Karpas-422 (cell line): Measurements from ENCODE around the gene RAD54L. TPM values are rescaled to one million over a fixed set of nuclear protein-coding genes. Genes with fewer than 3 reads are reported as not detected.
"Not testable (repeated sequence)": the region's sequence is repeated elsewhere in the genome, so short reads cannot be mapped to it uniquely, and the experiment has no call there.

Experiments
- DNase-seq: peaks from one replicate; pipeline ENCODE4 v3.0.0-alpha.2; 2015
- H2AFZ ChIP-seq: fragments of 200-600 bp; sonication (generic); 2 replicates; pipeline ENCODE4 v1.6.1; 2014; ENCODE audit warnings: antibody characterized with exemption, low read length, mixed read lengths
- H3K27ac ChIP-seq: fragments of 200-600 bp; sonication (generic); 2 replicates; pipeline ENCODE4 v1.5.1; 2014; ENCODE audit warnings: mild to moderate bottlenecking, low read length, moderate library complexity
- H3K27me3 ChIP-seq: fragments of 200-600 bp; sonication (generic); 2 replicates; pipeline ENCODE4 v1.6.1; 2014; ENCODE audit warnings: low read length, mixed read lengths
- H3K36me3 ChIP-seq: fragments of 200-600 bp; sonication (generic); 2 replicates; pipeline ENCODE4 v1.6.1; 2014; ENCODE audit warnings: low read length, mixed read lengths; ENCODE audit not compliant: insufficient read depth
- H3K4me1 ChIP-seq: fragments of 200-600 bp; sonication (generic); 2 replicates; pipeline ENCODE4 v1.6.1; 2014; ENCODE audit warnings: mild to moderate bottlenecking, low read length, mixed read lengths
- H3K4me2 ChIP-seq: fragments of 200-600 bp; sonication (generic); 2 replicates; pipeline ENCODE4 v1.6.1; 2014; ENCODE audit warnings: low read length, low read depth, mild to moderate bottlenecking; ENCODE audit not compliant: poor library complexity, severe bottlenecking
- H3K4me3 ChIP-seq: fragments of 200-600 bp; sonication (generic); 2 replicates; pipeline ENCODE4 v1.5.1; 2014; ENCODE audit warnings: mild to moderate bottlenecking, antibody characterized with exemption, low read length, mixed read lengths
- H3K79me2 ChIP-seq: fragments of 200-600 bp; sonication (generic); 2 replicates; pipeline ENCODE4 v1.6.1; 2014; ENCODE audit warnings: mild to moderate bottlenecking, low read length, mixed read lengths
- H3K9ac ChIP-seq: fragments of 200-600 bp; sonication (generic); 2 replicates; pipeline ENCODE4 v1.6.0; 2014; ENCODE audit warnings: low read length
- H3K9me2 ChIP-seq: fragments of 200-600 bp; sonication (generic), shearing (Covaris generic); replicated peaks from 2 replicates; pipeline ENCODE4 v1.6.0; 2014; ENCODE audit warnings: mild to moderate bottlenecking, low read length, moderate library complexity; ENCODE audit not compliant: insufficient read depth
- H3K9me3 ChIP-seq: fragments of 300-700, 200-600 bp; sonication (generic); 2 replicates; pipeline ENCODE4 v1.6.1; 2014; ENCODE audit warnings: low read length, mixed read lengths
- H4K20me1 ChIP-seq: fragments of 200-600 bp; sonication (generic); 2 replicates; pipeline ENCODE4 v1.6.1; 2014; ENCODE audit warnings: mild to moderate bottlenecking, antibody characterized with exemption, low read length, low read depth; ENCODE audit not compliant: insufficient read depth
- total RNA-seq: library from RNA; depleted of rRNA; stranded (reverse); fragments of >200 nt; shearing (Covaris generic); gene quantifications from 2 replicates; pipeline ENCODE4 v1.2.3, GENCODE V29; 2014; ENCODE audit warnings: low replicate concordance

Gene RAD54L
- total RNA-seq, 1 experiment from 2014 or later, result 18.0 TPM

DNA sequence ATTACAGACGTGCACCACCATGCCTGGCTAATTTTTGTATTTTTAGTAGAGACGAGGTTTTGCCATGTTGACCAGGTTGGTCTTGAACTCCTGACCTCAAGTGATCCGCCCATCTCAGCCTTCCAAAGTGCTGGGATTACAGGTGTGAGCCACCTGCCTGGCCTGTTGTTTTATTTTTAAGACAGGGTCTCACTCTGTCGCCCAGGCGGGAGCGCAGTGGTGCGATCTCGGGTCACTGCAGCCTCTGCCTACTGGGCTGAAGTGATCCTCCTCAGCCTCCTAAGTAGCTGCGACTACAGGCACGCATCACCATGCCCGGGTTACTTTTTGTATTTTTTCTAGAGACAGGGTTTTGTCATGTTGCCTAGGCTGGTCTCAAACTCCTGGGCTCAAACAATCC lies 24.5 kb upstream of the RAD54L start:
- H3K36me3 ChIP-seq, H3K9ac ChIP-seq, H4K20me1 ChIP-seq, DNase-seq, H3K27me3 ChIP-seq, H3K4me2 ChIP-seq, H3K9me2 ChIP-seq, H3K79me2 ChIP-seq, H3K4me1 ChIP-seq, H2AFZ ChIP-seq, H3K4me3 ChIP-seq, H3K27ac ChIP-seq, H3K9me3 ChIP-seq: not testable (repeated sequence)

GRCh38 chr1:46223472-46223943 lies 24.1 kb upstream of the RAD54L start:
- H3K4me1 ChIP-seq, result peaks cover 3% of the 10 kb centered on the region; the same call in 1 of the 2 replicates
- no peak overlapping the region for H3K4me3 ChIP-seq
- no peaks in the 10 kb centered on the region for H3K9me2 ChIP-seq
- H3K9me3 ChIP-seq, result no peaks in the 10 kb centered on the region
- H3K36me3 ChIP-seq, result no peaks in the 10 kb centered on the region
- 0 out of 2 replicates have a peak overlapping the region, but pooled peaks have one; percentile 23 for H3K9ac ChIP-seq
- 0 out of 2 replicates have a peak overlapping the region, but pooled peaks have one; percentile 82 for H2AFZ ChIP-seq
- H4K20me1 ChIP-seq, result no peaks in the 10 kb centered on the region
- no peaks in the 10 kb centered on the region for H3K79me2 ChIP-seq
- DNase-seq, result peak; percentile 93
- no peaks in the 10 kb centered on the region for H3K27me3 ChIP-seq
- H3K4me2 ChIP-seq, result no peak overlapping the region
- H3K27ac ChIP-seq, result no peak overlapping the region

GRCh38 chr1:46224966-46225365 lies 22.6 kb upstream of the RAD54L start:
- DNase-seq, result no peak
- H4K20me1 ChIP-seq, result no peaks in the 10 kb centered on the region
- H3K27ac ChIP-seq, result no peak overlapping the region
- H3K9me3 ChIP-seq, result no peaks in the 10 kb centered on the region
- no peaks in the 10 kb centered on the region for H3K9me2 ChIP-seq
- no peak overlapping the region for H3K9ac ChIP-seq
- H3K36me3 ChIP-seq, result no peaks in the 10 kb centered on the region
- no peaks in the 10 kb centered on the region for H3K79me2 ChIP-seq
- H3K4me2 ChIP-seq, result no peak overlapping the region
- peaks cover 3% of the 10 kb centered on the region; the same call in 1 of the 2 replicates for H3K4me1 ChIP-seq
- H2AFZ ChIP-seq, result no peak overlapping the region
- H3K4me3 ChIP-seq, result no peak overlapping the region
- H3K27me3 ChIP-seq, result no peaks in the 10 kb centered on the region

GRCh38 chr1:46231231-46231630 lies 16.3 kb upstream of the RAD54L start:
- DNase-seq, H3K9me2 ChIP-seq, H3K9me3 ChIP-seq, H3K9ac ChIP-seq, H3K27me3 ChIP-seq, H3K36me3 ChIP-seq, H3K79me2 ChIP-seq, H3K4me2 ChIP-seq, H2AFZ ChIP-seq, H3K27ac ChIP-seq, H3K4me1 ChIP-seq, H3K4me3 ChIP-seq, H4K20me1 ChIP-seq: not testable (repeated sequence)

- no peaks in the 10 kb centered on the region for H3K27me3 ChIP-seq
- H2AFZ ChIP-seq, result no peak overlapping the region
- no peaks in the 10 kb centered on the region for H3K79me2 ChIP-seq
- no peak overlapping the region for H3K27ac ChIP-seq
- no peaks in the 10 kb centered on the region for H3K9me2 ChIP-seq
- no peak overlapping the region for H3K9ac ChIP-seq
- H4K20me1 ChIP-seq, result no peaks in the 10 kb centered on the region
- no peak overlapping the region for H3K4me3 ChIP-seq
- no peak for DNase-seq
- no peak overlapping the region for H3K4me2 ChIP-seq
- H3K9me3 ChIP-seq, result peaks cover 8% of the 10 kb centered on the region; the same call in 1 of the 2 replicates
- no peaks in the 10 kb centered on the region for H3K36me3 ChIP-seq
- no peaks in the 10 kb centered on the region for H3K4me1 ChIP-seq
These were observed 10.7 kb upstream of the RAD54L start for GRCh38 chr1:46236882-46237281.

DNA sequence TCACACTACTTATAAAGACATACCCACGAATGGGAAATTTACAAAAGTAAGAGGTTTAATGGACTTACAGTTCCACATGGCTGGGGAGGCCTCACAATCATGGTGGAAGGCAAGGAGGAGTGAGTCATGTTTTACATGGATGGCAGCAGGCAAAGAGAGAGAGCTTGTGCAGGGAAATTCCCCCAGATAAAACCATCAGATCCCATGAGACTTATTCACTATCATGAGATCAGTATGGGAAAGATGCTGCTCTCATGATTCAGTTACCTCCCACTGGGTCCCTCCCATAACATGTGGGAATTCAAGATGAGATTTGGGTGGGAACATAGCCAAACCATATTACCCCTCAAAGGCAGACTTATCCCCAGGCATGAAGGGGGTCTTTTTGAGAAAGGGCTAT lies 8.7 kb upstream of the RAD54L start:
- H3K36me3 ChIP-seq, H3K27me3 ChIP-seq, H3K27ac ChIP-seq, DNase-seq, H3K9ac ChIP-seq, H3K4me1 ChIP-seq, H4K20me1 ChIP-seq, H3K79me2 ChIP-seq, H3K9me2 ChIP-seq, H3K9me3 ChIP-seq, H3K4me2 ChIP-seq, H3K4me3 ChIP-seq, H2AFZ ChIP-seq: not testable (repeated sequence)

DNA sequence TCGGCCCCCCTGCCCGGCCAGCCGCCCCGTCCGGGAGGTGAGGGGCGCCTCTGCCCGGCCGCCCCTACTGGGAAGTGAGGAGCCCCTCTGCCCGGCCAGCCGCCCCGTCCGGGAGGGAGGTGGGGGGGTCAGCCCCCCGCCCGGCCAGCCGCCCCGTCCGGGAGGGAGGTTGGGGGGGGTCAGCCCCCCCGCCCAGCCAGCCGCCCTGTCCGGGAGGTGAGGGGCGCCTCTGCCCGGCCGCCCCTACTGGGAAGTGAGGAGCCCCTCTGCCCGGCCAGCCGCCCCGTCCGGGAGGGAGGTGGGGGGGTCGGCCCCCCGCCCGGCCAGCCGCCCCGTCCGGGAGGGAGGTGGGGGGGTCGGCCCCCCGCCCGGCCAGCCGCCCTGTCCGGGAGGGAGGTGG lies 5.8 kb upstream of the RAD54L start:
- not testable (repeated sequence) for DNase-seq, H3K9me2 ChIP-seq, H2AFZ ChIP-seq, H3K27me3 ChIP-seq, H3K9me3 ChIP-seq, H3K79me2 ChIP-seq, H3K27ac ChIP-seq, H3K36me3 ChIP-seq, H3K9ac ChIP-seq, H3K4me3 ChIP-seq, H3K4me2 ChIP-seq, H4K20me1 ChIP-seq
- H3K4me1 ChIP-seq, result peaks cover 15% of the 10 kb centered on the region

- no peaks in the 10 kb centered on the region for H3K27me3 ChIP-seq
- no peaks in the 10 kb centered on the region for H3K9me3 ChIP-seq
- no peak overlapping the region for H3K4me2 ChIP-seq
- H3K27ac ChIP-seq, result no peak overlapping the region
- H3K9ac ChIP-seq, result no peak overlapping the region
- H3K9me2 ChIP-seq, result no peaks in the 10 kb centered on the region
- H3K4me1 ChIP-seq, result peaks cover 19% of the 10 kb centered on the region
- H2AFZ ChIP-seq, result no peak overlapping the region
- no peaks in the 10 kb centered on the region for H4K20me1 ChIP-seq
- H3K36me3 ChIP-seq, result no peaks in the 10 kb centered on the region
- DNase-seq, result no peak
- H3K79me2 ChIP-seq, result peaks cover 3% of the 10 kb centered on the region
- H3K4me3 ChIP-seq, result no peak overlapping the region
These were observed 4.6 kb upstream of the RAD54L start for GRCh38 chr1:46242918-46243317.

DNA sequence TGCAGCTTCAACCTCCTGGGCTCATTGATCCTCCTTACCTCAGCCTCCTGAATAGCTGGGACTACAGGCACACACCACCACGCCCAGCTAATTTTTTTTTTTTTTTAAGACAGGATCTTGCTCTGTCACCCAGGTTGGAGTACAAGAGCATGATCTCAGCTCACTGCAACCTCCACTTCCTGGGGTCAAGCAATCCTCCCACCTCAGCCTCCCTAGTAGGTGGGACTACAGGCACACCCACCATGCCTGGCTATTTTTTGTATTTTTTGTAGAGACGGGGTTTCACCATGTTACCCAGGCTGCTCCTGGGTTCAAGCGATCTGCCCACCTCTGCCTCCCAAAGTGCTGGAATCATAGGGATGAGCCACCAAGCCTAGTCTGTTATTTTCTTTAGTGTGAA lies 3.7 kb upstream of the RAD54L start:
- H4K20me1 ChIP-seq, H3K4me2 ChIP-seq, H3K9ac ChIP-seq, H3K27ac ChIP-seq, H3K9me3 ChIP-seq, H3K36me3 ChIP-seq, DNase-seq, H3K27me3 ChIP-seq, H3K4me3 ChIP-seq, H2AFZ ChIP-seq, H3K9me2 ChIP-seq: not testable (repeated sequence)
- H3K79me2 ChIP-seq, result peaks cover 12% of the 10 kb centered on the region
- peaks cover 27% of the 10 kb centered on the region for H3K4me1 ChIP-seq
